ENCODE results near the gene AGPAT3. TPM values are rescaled to one million over a fixed set of nuclear protein-coding genes. Genes with fewer than 3 reads are reported as not detected.
A peak's percentile ranks its signal among the peaks of the same experiment; 100 is the strongest.

The AGPAT3 gene
- polyA plus RNA-seq, 6 donors from 2014 or later, result 6.4 to 11.9 (median 8.1) TPM

DNA sequence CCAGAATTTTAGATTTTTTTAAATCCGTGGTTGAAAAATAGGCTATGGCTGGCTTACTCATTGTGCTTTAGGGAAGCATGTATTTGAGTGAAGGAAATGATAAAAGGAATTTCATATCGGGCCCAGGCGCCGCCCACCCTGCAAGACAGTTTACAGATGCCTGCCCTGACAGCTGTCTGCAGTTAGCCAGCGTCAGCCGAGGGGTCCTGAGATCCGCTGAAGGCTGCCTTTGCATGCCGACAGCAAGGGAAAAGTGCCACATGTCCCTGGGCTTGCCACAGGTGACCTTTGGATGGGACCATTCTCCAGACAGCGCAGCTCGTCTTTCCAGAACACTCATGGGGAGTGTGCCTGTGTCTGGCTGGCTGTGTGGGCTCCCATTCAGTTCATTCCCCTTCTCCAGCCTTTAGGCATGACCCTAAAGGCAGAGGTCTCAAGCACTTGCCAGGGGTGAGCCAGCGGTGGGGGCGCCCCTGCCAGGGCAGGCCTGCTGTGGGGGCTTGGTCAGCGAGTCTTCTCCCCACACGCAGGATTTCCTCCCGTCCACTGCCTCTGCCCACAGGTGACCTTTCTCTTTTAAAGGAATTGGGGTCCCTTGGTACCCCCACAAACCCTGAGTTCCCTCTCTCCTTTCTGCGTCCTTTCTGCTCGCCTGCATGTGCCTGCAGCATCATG lies 101.0 kb downstream of the AGPAT3 start:
- Mint-ChIP-seq H3K36me3 (peaks cover 0 to 9% of the 10 kb centered on the region in 2 donors), H3K4me3 (no peak overlapping the region), H3K9me3 (no peaks in the 10 kb centered on the region)

DNA sequence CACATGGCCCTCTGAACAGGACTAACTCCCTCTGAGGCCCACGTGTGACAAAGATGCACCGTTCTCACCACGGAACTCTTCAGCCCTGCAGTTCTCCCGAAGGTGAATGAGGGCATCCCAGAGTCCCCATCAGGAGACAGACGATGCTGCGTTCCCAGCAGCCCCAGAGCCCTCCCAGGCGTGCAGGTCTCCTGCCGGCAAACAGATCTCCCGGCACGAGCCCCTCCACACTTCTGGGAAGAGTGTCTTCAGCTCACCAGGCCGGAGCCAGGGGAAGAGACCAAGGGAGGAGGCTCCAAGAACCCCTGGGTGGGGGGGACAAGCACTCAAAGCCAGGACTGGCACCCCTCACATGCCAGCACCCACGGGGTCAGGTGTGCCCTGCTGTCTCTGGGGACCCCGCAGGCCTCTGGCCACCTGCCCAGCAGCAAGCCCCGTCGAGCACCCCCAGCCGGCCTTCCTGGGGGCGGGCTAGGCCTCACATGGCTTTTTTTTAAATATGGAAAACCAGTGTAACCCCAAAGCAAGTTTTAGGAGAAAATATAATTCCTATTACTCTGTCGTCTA lies 102.0 kb downstream of the AGPAT3 start:
- Mint-ChIP-seq H3K27ac (peak overlapping the region in 1 of 6 donors; percentile 60), H3K9me3 (no peaks in the 10 kb centered on the region), H3K4me3 (no peak overlapping the region), H3K36me3 (peaks cover 0 to 9% of the 10 kb centered on the region in 2 donors), H3K27me3 (no peaks in the 10 kb centered on the region), H3K4me1 (peaks cover 0 to 5% (median 4%) of the 10 kb centered on the region in 3 donors)
- ATAC-seq (ENCODE audit: low read depth in 2 of 2) (no peak), DNase-seq (no peak)

More for the DNA sequence above, 101.0 kb downstream of the AGPAT3 start:
- DNase-seq, result no peak
- Mint-ChIP-seq H3K27me3 (no peaks in the 10 kb centered on the region), H3K27ac (peak overlapping the region in 1 of 6 donors; percentile 84), H3K4me1 (peaks cover 5 to 10% (median 7%) of the 10 kb centered on the region in 3 donors)
- ATAC-seq (ENCODE audit: low read depth in 2 of 2), result no peak

GRCh38 chr21:43967981-43968380 lies 103.0 kb downstream of the AGPAT3 start:
- peaks cover 0 to 9% of the 10 kb centered on the region in 2 donors for H3K36me3 Mint-ChIP-seq
- H3K27ac Mint-ChIP-seq, result peak overlapping the region in 1 of 6 donors; percentile 60
- peaks cover 0 to 5% (median 4%) of the 10 kb centered on the region in 3 donors for H3K4me1 Mint-ChIP-seq

DNA sequence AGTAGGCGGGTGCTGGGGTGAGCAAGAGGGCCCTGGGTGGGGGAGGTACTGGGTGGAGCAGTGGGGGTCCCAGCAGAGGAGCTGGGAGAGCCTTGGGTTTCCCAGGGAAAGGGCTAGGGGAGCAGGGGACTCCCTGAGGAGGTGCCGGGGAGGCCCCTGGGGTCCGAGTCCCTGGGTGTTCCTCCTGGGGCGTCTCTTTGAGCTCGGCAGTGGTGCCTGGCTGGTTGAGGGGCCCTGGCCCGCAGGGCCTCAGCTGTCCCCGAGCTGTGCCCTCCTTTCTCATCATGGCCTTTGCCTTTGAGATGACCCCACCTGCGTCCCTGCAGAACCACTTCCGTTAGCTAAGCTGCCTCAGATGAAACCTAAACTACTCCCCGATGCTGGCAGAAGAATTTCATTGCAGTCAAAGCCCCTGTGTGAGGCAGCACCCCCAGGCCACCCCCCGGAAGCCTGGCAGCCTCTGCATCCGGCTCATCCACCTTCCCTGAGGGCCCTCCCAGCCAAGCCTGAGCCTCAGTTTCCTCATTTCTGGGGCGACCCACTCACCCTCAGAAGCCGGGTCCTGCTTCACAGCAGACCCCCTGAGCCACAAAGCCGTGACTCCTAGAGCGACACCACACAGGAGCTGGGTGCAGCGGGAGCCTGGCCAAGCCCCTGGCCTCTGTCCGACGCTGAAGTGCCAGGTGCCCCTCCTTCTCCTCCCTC lies 103.5 kb downstream of the AGPAT3 start:
- no peak overlapping the region for H3K27ac Mint-ChIP-seq
- H3K36me3 Mint-ChIP-seq, result peaks cover 0 to 9% of the 10 kb centered on the region in 2 donors
- DNase-seq (no peak), ATAC-seq (ENCODE audit: low read depth in 2 of 2) (no peak)
- H3K9me3 Mint-ChIP-seq, result no peaks in the 10 kb centered on the region
- no peaks in the 10 kb centered on the region for H3K27me3 Mint-ChIP-seq
- H3K4me1 Mint-ChIP-seq, result peaks cover 0 to 5% (median 4%) of the 10 kb centered on the region in 3 donors
- peak overlapping the region in 1 of 8 donors; percentile 12 for H3K4me3 Mint-ChIP-seq

More at GRCh38 chr21:43967981-43968380, 103.0 kb downstream of the AGPAT3 start:
- ATAC-seq (ENCODE audit: low read depth in 2 of 2), result no peak
- H3K4me3 Mint-ChIP-seq, result no peak overlapping the region
- no peaks in the 10 kb centered on the region for H3K27me3 Mint-ChIP-seq
- H3K9me3 Mint-ChIP-seq, result no peaks in the 10 kb centered on the region
- no peak for DNase-seq

DNA sequence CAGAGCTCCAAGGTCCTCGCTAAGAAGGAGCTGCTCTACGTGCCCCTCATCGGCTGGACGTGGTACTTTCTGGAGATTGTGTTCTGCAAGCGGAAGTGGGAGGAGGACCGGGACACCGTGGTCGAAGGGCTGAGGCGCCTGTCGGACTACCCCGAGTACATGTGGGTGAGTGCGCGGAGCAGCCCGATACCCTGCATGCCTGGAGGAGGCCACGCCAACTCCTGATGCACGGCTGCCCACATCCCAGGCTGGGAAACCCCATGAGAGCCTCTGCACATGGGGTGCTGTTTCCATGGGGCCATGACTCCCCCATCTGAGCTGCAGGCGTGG lies 104.1 kb downstream of the AGPAT3 start:
- H3K36me3 Mint-ChIP-seq, result peaks cover 0 to 9% of the 10 kb centered on the region in 2 donors
- no peaks in the 10 kb centered on the region for H3K27me3 Mint-ChIP-seq
- H3K4me1 Mint-ChIP-seq, result peaks cover 0 to 6% (median 4%) of the 10 kb centered on the region in 3 donors
- H3K27ac Mint-ChIP-seq, result no peak overlapping the region
- DNase-seq (no peak), ATAC-seq (ENCODE audit: low read depth in 2 of 2) (no peak)
- no peak overlapping the region for H3K4me3 Mint-ChIP-seq
- no peaks in the 10 kb centered on the region for H3K9me3 Mint-ChIP-seq

- no peak for DNase-seq
- Mint-ChIP-seq H3K27ac (no peak overlapping the region), H3K4me3 (no peak overlapping the region), H3K4me1 (peaks cover 8 to 17% (median 8%) of the 10 kb centered on the region in 3 donors), H3K9me3 (no peaks in the 10 kb centered on the region), H3K36me3 (peaks cover 0 to 9% of the 10 kb centered on the region in 2 donors), H3K27me3 (no peaks in the 10 kb centered on the region)
- no peak for ATAC-seq (ENCODE audit: low read depth in 2 of 2)
These were observed 105.5 kb downstream of the AGPAT3 start for GRCh38 chr21:43970551-43970950.

- Mint-ChIP-seq H3K9me3 (no peaks in the 10 kb centered on the region), H3K4me1 (peaks cover 8 to 17% (median 8%) of the 10 kb centered on the region in 3 donors), H3K4me3 (no peak overlapping the region), H3K27me3 (no peaks in the 10 kb centered on the region), H3K27ac (peak overlapping the region in 2 of 6 donors; percentile 30 to 72), H3K36me3 (peaks cover 0 to 9% of the 10 kb centered on the region in 2 donors)
- no peak for ATAC-seq (ENCODE audit: low read depth in 2 of 2)
- DNase-seq, result no peak
These were observed 106.4 kb downstream of the AGPAT3 start for GRCh38 chr21:43971201-43971991.

DNA sequence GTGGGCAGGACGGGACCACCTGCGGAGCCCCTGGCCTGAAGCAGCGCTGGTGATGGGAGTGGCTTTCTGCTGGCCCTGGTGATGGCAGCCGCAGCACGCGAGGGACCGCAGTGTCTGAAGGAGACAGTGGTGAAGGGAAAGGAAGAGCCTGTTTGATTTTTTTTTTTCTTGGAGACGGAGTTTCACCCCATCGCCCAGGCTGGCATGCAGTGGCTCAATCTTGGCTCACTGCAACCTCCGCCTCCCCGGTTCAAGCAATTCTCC lies 106.9 kb downstream of the AGPAT3 start:
- Mint-ChIP-seq H3K9me3 (no peaks in the 10 kb centered on the region), H3K4me3 (no peak overlapping the region), H3K4me1 (peaks cover 8 to 17% (median 8%) of the 10 kb centered on the region in 3 donors), H3K36me3 (peaks cover 0 to 9% of the 10 kb centered on the region in 2 donors), H3K27ac (peak overlapping the region in 1 of 6 donors; percentile 72), H3K27me3 (no peaks in the 10 kb centered on the region)
- no peak for DNase-seq
- no peak for ATAC-seq (ENCODE audit: low read depth in 2 of 2)

DNA sequence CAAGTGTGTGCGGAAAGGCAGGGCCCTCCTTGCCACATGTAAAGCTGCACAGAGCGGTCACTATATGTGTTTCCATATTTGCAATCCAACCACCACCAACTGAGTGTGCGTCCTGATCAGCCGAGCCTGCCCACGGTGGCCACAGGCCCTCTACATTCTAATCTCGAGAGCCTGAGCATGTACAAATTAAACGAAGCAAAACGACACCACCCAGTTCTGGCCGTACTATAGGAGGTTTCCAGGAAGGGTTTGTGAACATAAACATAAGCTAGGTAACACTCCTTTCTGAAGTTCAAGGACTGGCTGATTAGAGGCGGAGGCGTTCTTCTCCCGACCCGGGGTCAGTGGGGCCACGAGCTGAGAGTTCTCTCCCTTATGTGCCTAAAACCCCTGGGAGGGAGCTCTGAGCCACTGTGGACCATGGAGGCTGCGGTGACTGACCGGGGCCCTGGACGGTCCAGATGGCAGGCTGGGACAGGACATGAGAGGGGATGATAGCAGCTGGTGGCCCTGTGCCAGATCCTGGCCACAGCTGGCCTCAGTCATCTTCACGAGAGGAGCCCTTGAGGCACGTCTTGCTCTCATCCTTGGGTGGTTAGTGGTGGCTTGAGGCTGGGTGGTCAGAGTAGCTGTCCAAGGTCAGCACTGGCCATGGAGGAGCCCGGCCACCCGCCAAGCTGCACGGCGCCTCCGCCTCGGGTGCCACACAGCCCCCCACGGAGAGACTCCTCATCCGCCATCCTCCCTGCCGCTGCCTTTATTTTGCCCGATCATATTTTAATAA lies 108.0 kb downstream of the AGPAT3 start:
- Mint-ChIP-seq H3K36me3 (no peaks in the 10 kb centered on the region), H3K4me3 (peak overlapping the region in 1 of 8 donors; percentile 24), H3K27ac (no peak overlapping the region), H3K9me3 (no peaks in the 10 kb centered on the region), H3K27me3 (no peaks in the 10 kb centered on the region), H3K4me1 (peaks cover 8 to 13% (median 8%) of the 10 kb centered on the region in 3 donors)
- DNase-seq, result no peak
- no peak for ATAC-seq (ENCODE audit: low read depth in 2 of 2)

DNA sequence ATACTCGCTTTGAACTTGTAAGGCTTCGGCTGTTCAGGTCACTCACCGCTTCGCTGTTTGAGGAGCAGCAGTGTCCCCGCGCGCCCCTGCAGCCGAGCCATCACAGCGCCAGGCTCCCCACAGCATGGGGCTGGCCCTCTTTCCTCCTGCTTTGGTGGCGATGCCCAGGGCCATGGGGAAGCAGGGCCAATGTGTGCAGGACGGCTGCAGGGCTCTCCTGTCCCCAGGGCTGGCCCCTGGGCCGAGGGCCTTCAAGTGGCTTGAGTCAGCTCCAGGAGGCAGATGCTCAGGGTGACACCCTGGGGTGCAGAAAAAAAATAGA lies 108.6 kb downstream of the AGPAT3 start:
- no peak overlapping the region for H3K4me3 Mint-ChIP-seq
- no peaks in the 10 kb centered on the region for H3K36me3 Mint-ChIP-seq
- H3K4me1 Mint-ChIP-seq, result peaks cover 8 to 13% (median 8%) of the 10 kb centered on the region in 3 donors
- no peaks in the 10 kb centered on the region for H3K9me3 Mint-ChIP-seq
- ATAC-seq (ENCODE audit: low read depth in 2 of 2), result no peak
- no peak overlapping the region for H3K27ac Mint-ChIP-seq
- H3K27me3 Mint-ChIP-seq, result no peaks in the 10 kb centered on the region
- no peak for DNase-seq

- no peak for DNase-seq
These were observed 109.9 kb downstream of the AGPAT3 start for GRCh38 chr21:43974791-43975468.

DNA sequence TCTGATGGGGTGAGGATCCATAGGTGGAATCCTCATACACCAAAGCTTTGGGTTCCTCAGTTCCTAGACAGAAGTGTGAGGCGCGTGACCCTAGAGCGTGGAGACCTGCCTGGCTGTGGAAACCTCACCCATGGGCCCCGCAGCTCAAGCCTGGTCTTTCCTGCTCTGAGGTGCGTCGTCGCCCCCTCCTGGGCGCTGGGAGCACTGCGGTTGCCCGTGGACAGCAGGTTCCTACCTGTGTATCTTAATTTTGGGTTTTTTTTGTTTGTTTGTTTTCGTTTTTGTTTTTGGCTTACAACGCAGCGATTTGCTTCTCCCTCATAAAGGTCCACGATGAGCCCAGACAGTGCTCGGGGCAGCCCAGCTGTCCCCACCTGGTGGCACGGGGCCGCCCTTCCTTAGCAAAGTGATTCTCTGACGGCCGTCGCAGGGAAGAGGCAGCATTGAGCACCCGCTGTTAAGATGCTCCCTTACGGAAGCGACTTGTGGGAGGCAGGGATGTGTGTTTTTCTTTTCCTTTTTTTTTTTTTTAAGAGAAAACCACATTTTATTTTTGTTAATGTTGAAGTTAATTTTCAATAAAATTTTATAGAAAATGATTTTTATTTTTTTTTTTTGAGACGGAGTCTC lies 110.6 kb downstream of the AGPAT3 start:
- no peaks in the 10 kb centered on the region for H3K36me3 Mint-ChIP-seq
- H3K4me3 Mint-ChIP-seq, result peak overlapping the region in 1 of 8 donors; percentile 52
- no peaks in the 10 kb centered on the region for H3K9me3 Mint-ChIP-seq
- DNase-seq, result peak; percentile 74
- peak; percentile 95 to 97 for ATAC-seq (ENCODE audit: low read depth in 2 of 2)
- H3K27me3 Mint-ChIP-seq, result no peaks in the 10 kb centered on the region
- H3K4me1 Mint-ChIP-seq, result peaks cover 8 to 13% (median 8%) of the 10 kb centered on the region in 3 donors
- peak overlapping the region in 5 of 6 donors; percentile 21 to 69 (median 52) for H3K27ac Mint-ChIP-seq

More at GRCh38 chr21:43974791-43975468, 109.9 kb downstream of the AGPAT3 start:
- H3K27me3 Mint-ChIP-seq, result no peaks in the 10 kb centered on the region
- H3K4me1 Mint-ChIP-seq, result peaks cover 8 to 13% (median 8%) of the 10 kb centered on the region in 3 donors
- no peak for ATAC-seq (ENCODE audit: low read depth in 2 of 2)
- peak overlapping the region; percentile 18 to 81 (median 46) for H3K27ac Mint-ChIP-seq
- H3K4me3 Mint-ChIP-seq, result no peak overlapping the region
- H3K9me3 Mint-ChIP-seq, result no peaks in the 10 kb centered on the region
- H3K36me3 Mint-ChIP-seq, result no peaks in the 10 kb centered on the region
